GM21576 (cell line): ENCODE data around the gene EPB41.

Experiments
- ATAC-seq: cut with Tn5 transposase; IDR thresholded peaks from one replicate; pipeline ENCODE4 v1.9.1; 2021; ENCODE audit warnings: mild to moderate bottlenecking, moderate library complexity; ENCODE audit not compliant: unreplicated experiment

Gene EPB41

GRCh38 chr1:28890836-28891235 is 23.5 kb upstream of the EPB41 start:
- ATAC-seq = no peak

DNA sequence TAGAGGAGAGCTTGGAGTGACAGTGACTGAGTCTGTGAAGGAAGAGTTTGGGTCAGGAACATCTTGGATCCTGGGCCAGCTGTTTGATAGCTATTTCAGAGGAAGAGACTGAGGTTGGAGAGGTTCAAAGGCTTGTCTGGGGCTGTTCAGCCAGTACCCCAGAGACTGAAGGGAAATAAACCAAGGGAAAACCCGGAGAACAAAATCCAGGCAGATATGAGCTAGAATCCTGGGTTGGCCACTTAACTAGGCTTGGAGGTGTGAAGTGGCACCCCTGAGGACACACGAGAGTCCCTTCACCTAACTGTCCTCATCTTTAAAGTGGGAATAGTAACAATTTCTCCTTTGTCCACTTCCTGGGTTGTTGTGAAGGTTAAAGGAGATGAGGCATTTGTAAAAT is 23.1 kb upstream of the EPB41 start:
- ATAC-seq = no peak

- no peak for ATAC-seq
Observed at GRCh38 chr1:28893403-28894102, 20.8 kb upstream of the EPB41 start.

GRCh38 chr1:28894785-28895184 is 19.6 kb upstream of the EPB41 start:
- ATAC-seq = no peak

DNA sequence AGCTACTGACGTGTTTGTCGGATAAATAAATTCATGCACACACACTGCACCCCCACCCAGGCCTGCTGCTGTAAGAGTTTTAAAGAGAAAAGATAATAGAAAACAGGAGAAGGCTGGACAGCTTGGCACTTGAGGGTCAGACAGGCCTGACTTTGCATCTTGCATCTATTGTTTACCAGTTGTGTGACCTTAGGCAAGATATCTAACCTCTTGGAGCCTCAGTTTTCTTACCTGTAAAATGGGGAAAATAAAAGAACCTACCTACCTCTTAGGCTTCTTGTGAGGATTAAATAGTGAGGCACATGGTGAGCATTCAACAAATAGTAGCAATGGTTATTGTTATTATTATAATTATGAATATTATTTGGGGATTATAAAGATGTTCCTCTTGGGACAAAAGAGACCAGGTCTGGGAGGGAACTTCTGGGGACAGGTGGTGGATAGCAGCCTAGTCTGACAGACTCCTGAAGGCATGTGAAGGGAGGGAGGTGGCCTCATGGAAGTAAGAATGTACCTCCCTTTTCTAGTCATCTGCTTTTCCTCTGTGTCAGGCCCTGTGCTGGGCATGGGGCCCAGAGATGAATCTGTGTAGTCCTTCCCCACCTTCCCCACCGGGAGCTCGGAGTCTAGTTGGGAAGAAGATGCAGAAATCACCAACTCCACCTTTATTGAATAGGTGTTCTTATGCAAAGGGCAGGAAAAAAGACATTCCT is 18.3 kb upstream of the EPB41 start:
- ATAC-seq = no peak

DNA sequence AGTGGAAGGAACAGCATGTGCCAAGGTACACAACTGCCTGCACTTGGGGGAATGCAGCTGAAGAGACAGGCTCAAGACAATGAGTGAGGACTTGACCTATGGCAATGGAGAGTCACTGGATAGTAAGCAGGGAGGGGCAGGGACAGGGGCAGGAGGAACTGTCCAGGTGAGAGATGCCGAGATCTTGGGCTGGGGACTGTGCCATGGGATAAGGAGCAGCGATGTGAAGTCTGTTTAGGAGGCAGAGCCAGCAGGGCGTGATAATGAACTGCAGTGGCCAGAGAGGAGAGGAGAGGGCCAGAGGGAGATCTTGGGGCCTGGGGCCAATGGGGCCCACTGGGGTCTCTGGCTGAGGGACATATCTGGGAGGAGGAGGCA is 17.8 kb upstream of the EPB41 start:
- ATAC-seq = no peak

DNA sequence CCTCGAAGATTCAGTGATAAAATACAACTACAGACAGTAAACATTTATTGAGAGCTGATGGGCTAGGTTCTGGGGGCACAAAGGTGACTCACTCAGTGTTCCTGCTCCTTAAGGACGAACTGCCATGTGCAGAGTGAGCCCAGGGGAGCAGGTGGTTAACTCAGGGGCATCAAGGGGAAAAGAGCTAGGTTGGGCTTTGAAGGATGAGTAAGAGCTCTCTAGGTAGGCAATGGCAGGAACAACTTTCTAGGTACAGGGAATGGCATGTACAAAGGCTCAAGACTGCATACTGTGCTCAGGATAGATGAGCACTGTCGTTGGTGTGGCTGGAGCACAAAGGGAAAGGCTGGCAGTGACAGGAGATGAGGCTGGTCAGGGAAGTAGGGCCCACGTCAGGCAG is 16.6 kb upstream of the EPB41 start:
- ATAC-seq = no peak

DNA sequence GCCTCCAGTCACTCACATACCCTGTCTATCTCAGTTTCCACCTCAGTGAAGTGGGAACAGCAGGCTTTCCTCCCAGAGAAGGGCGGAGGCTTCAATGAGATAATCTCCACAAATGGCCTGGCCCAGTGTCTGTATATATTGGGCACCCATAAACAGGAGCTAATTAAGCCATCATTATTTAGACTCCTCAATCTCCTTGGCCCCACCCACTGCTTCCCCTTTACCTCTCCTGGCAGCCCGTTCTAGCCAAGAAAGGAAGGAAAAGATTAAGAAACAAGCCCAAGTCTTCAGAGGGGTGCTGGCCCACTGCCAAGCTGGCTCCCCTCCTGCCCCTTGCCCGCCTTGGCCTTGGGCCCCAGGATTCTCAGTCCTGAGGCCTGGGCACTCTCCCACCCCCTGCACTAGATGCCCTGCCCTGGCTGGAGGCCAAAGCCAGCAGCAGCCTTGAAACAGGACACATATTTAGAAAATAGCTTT is 15.9 kb upstream of the EPB41 start:
- ATAC-seq = no peak

- ATAC-seq = no peak
Observed at GRCh38 chr1:28899267-28899666, 15.1 kb upstream of the EPB41 start.

- ATAC-seq = no peak
Observed at GRCh38 chr1:28900562-28900961, 13.8 kb upstream of the EPB41 start.

- no peak for ATAC-seq
Observed at GRCh38 chr1:28902738-28903137, 11.6 kb upstream of the EPB41 start.

- no peak for ATAC-seq
Observed at GRCh38 chr1:28905921-28906666, 8.3 kb upstream of the EPB41 start.

- no peak for ATAC-seq
Observed at GRCh38 chr1:28909198-28909597, 5.2 kb upstream of the EPB41 start.

DNA sequence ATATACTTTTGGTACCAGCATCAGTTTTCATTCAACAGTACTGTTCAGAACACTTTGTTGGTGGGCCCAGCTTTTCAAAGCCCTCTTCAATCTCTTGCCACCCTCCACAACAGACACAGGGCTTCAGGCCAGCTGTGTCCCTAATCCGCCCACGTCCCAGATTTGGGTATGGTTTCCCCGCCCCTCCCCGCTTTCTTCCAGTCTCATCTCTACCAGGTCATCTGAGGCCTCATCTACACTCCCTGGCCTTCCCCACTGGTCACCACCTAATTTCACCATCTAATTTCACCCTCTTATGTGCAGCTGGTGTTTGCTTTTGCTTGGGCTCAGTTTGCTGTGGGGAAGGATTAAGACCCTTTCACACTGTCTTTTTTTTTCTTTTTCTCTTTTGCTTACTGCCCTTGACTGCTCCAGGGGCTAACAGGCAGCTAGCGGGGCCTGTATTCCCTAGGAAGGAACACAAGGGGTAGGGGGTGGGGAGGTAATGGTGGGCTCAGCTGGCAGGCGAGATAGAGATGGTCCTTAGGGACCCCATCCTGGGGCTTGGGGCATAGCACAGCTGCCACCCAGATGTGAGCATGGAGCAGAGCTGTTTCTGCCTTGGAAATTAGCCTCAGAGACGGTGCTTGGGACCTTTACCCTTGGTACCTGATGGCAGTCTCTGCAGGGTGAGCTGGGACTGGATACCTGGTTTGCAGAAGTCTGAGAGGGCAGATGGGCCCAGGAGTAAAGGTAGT is 3.8 kb upstream of the EPB41 start:
- ATAC-seq = no peak

- ATAC-seq = no peak
Observed at GRCh38 chr1:28913786-28914227, 562 bp upstream of the EPB41 start.

DNA sequence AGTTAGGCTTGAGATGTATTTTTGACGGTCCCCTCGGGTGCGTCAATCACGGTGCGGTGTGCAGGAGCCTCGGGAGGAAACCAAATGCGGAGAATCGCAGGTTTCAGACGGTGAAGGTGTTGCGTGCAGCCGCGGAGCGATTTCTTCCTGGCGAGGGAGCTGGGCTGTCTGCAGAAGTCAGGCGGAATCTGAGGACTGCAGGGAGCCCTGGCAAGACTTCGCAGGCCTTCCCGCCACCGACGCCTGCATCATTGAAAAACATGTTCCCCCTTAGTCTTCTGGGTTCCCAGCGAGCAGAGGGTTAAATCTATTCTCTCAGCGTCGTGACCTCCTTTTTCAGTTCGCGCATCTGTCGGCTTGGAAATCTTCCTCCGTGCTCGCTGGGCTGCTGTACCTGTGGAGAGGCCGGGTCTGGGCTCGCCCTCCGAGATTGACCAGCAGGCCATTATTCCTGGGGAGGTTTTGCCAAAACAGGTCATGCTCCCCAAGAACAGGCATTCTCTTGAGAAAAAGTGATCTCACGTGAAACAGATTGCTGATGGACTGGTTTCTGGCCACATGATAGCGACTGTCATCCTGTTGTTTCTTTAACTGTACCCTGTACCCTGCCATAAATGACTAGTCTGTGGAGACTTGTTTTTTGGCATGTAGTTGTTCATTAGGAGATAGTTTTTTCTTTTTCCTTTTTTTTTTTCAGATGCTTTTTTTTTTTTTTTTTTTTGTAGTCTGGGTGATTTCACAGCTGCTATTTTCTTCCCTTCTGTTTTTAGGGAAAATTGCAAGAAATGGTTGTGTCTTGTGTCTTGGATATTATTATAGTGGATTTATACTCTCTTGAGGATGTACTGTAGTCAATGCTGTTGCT is 894 bp downstream of the EPB41 start:
- no peak for ATAC-seq

- ATAC-seq = no peak
Observed at GRCh38 chr1:28917757-28918118, 3.4 kb downstream of the EPB41 start.

DNA sequence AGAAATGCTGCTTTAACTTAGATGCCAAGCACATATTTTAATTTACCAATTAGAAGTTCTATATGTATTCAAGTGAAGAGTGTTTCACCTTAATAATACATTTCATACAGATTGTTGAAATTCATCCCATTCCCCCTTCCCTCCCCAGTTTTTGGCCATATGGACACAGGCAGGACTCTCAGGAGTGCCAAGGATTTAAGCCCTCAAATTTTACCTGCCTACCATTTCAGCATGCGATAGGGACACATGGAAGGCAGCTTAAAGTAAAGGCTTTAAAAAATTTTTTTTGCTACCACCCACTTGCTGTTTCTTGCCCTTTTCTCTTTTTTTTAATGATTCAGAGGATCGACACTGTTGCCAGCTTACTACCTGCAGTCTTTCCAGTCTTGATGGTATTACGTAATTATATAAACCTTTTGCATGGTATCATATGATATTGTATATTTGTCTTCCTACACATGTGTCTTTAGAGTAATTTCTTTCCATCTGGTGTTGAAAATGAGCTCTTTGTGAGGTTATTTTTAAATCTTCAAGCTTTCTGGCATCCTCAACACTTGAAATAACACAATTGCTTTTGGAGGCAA is 7.0 kb downstream of the EPB41 start:
- ATAC-seq = no peak

- ATAC-seq = no peak
Observed at GRCh38 chr1:28925350-28925891, 11.1 kb downstream of the EPB41 start.
